ENCODE measurements around the gene BEND5.

DNA sequence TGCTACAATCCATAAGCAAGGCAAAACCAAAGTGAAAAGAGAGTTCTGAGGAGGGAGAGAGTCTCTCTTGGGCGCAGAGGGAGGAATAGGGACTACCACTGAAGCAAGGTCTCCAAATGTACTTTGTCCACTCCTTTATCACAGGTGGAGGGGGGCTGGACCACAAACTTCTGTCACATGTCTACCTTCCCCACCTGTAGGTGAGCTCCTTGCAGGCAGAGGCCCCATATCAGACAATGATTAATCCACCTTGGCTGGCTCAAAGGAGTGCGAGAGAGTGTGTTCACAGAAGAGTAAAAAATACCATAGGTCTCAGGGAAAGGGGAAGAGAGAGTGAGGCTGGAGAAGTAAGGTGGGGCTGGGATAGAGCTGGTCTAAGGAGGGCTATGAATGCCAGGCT is 4.5 kb downstream of the BEND5 start:
- TF ChIP-seq CTCF (IDR thresholded peaks at IDR 0.05) (no peak), POLR2A (IDR thresholded peaks at IDR 0.05) (no peak)

All from sigmoid colon (tissue), 3 donors.